Peyer's patch (tissue), 4 donors: ENCODE data around the gene CSMD2.

Experiments
- POLR2A ChIP-seq, 2 donors: fragments of 450-650 bp; IDR thresholded peaks; one replicate each; pipeline ENCODE4 v1.5.1; 2017; ENCODE audit warnings: antibody characterized with exemption in 2 of 2, mild to moderate bottlenecking in 2 of 2, moderate library complexity in 2 of 2
- TF ChIP-seq, protein P1 (sequence below), 6 experiments: fragments of 450-650 bp in 4 of 6; fragments of 200-600 bp in 2 of 6; sonication (generic) in 1 of 6; IDR thresholded peaks; one replicate each; pipeline ENCODE4 v1.5.1; 2017 to 2019; ENCODE audit warnings: antibody characterized with exemption in 6 of 6, mild to moderate bottlenecking in 3 of 6, moderate library complexity in 1 of 6

DNA sequence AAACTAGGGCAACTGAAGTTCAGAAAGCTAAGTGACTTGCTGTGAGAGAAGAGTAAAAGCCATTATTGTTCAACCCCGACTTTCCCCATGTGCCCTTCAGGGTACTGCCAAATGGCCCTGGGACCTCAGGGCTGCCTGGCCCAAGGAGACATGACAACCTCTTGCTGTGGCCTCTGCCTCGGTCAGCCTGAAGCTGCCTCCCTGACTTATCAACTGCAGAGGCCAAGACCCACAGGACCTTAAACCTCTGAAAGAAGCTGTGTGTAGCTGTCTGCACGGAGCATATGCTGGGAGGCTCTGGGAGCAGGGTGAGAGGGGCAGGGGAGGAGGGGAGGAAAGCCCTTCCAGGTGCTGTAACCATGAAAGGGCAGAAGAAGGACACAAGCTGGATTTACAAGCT lies 265.3 kb downstream of the CSMD2 start:
- TF ChIP-seq, protein P1, sequence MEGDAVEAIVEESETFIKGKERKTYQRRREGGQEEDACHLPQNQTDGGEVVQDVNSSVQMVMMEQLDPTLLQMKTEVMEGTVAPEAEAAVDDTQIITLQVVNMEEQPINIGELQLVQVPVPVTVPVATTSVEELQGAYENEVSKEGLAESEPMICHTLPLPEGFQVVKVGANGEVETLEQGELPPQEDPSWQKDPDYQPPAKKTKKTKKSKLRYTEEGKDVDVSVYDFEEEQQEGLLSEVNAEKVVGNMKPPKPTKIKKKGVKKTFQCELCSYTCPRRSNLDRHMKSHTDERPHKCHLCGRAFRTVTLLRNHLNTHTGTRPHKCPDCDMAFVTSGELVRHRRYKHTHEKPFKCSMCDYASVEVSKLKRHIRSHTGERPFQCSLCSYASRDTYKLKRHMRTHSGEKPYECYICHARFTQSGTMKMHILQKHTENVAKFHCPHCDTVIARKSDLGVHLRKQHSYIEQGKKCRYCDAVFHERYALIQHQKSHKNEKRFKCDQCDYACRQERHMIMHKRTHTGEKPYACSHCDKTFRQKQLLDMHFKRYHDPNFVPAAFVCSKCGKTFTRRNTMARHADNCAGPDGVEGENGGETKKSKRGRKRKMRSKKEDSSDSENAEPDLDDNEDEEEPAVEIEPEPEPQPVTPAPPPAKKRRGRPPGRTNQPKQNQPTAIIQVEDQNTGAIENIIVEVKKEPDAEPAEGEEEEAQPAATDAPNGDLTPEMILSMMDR (IDR thresholded peaks at IDR 0.05), result no peak
- no peak for TF ChIP-seq POLR2A (IDR thresholded peaks at IDR 0.05)
